ENCODE measurements around the gene SIRPB2. TPM values are rescaled to one million over a fixed set of nuclear protein-coding genes. Genes with fewer than 3 reads are reported as not detected.

The SIRPB2 gene
- polyA plus RNA-seq, 1 experiment: not detected

- peaks cover 23% of the 10 kb centered on the region for H3K27me3 ChIP-seq (ENCODE audit: control insufficient read depth, insufficient read depth, low read length)
- H3K36me3 ChIP-seq (ENCODE audit: control insufficient read depth, insufficient read depth, low read length): no peaks in the 10 kb centered on the region
- no peak overlapping the region for H3K4me3 ChIP-seq (ENCODE audit: low read depth, low read length)
- ChIA-PET POLR2A (no interaction called here), CTCF (no interaction called here)
- DNase-seq (ENCODE audit: low read depth): no peak
- TF ChIP-seq CTCF (IDR thresholded peaks at IDR 0.05; ENCODE audit: insufficient read depth, low read depth, low read length): no peak
These were observed 5.7 kb upstream of the SIRPB2 start for GRCh38 chr20:1496930-1497329.

- TF ChIP-seq CTCF (IDR thresholded peaks at IDR 0.05; ENCODE audit: insufficient read depth, low read depth, low read length): no peak
- Histone ChIP-seq H3K27me3 (ENCODE audit: control insufficient read depth, insufficient read depth, low read length) (peaks cover 12% of the 10 kb centered on the region), H3K36me3 (ENCODE audit: control insufficient read depth, insufficient read depth, low read length) (no peaks in the 10 kb centered on the region), H3K4me3 (ENCODE audit: low read depth, low read length) (no peak overlapping the region)
- POLR2A ChIA-PET: no interaction called here
- no peak for DNase-seq (ENCODE audit: low read depth)
- CTCF ChIA-PET: interaction anchor here (3.6 kb wide), 1 partner anchor 9 kb away, joined by 19 read pairs; no protein-coding TSS in a partner anchor
These were observed 3.2 kb upstream of the SIRPB2 start for GRCh38 chr20:1494436-1494835.

- peaks cover 14% of the 10 kb centered on the region for H3K27me3 ChIP-seq (ENCODE audit: control insufficient read depth, insufficient read depth, low read length)
- CTCF ChIA-PET: interaction anchor here (3.6 kb wide), 1 partner anchor 10 kb away, joined by 19 read pairs; no protein-coding TSS in a partner anchor
- POLR2A ChIA-PET: no interaction called here
These were observed 2.3 kb upstream of the SIRPB2 start for GRCh38 chr20:1493536-1493935.

GRCh38 chr20:1491860-1492642 is 831 bp upstream of the SIRPB2 start:
- ChIA-PET POLR2A (no interaction called here), CTCF (interaction anchor here (3.6 kb wide), 1 partner anchor 12 kb away, joined by 19 read pairs; no protein-coding TSS in a partner anchor)
- Histone ChIP-seq H3K4me3 (ENCODE audit: low read depth, low read length) (no peak overlapping the region), H3K27me3 (ENCODE audit: control insufficient read depth, insufficient read depth, low read length) (peaks cover 14% of the 10 kb centered on the region), H3K36me3 (ENCODE audit: control insufficient read depth, insufficient read depth, low read length) (no peaks in the 10 kb centered on the region)
- DNase-seq (ENCODE audit: low read depth): no peak
- TF ChIP-seq CTCF (IDR thresholded peaks at IDR 0.05; ENCODE audit: insufficient read depth, low read depth, low read length): no peak

More at GRCh38 chr20:1493536-1493935, 2.3 kb upstream of the SIRPB2 start:
- H3K36me3 ChIP-seq (ENCODE audit: control insufficient read depth, insufficient read depth, low read length): no peaks in the 10 kb centered on the region
- no peak overlapping the region for H3K4me3 ChIP-seq (ENCODE audit: low read depth, low read length)
- DNase-seq (ENCODE audit: low read depth): no peak
- no peak for TF ChIP-seq CTCF (IDR thresholded peaks at IDR 0.05; ENCODE audit: insufficient read depth, low read depth, low read length)

- CTCF ChIA-PET: interaction anchor here (2.1 kb wide), 1 partner anchor 13 kb away, joined by 9 read pairs; no protein-coding TSS in a partner anchor
These were observed 501 bp downstream of the SIRPB2 start for GRCh38 chr20:1490643-1491195.

More at GRCh38 chr20:1490643-1491195, 501 bp downstream of the SIRPB2 start:
- POLR2A ChIA-PET: no interaction called here
- H3K27me3 ChIP-seq (ENCODE audit: control insufficient read depth, insufficient read depth, low read length): peaks cover 14% of the 10 kb centered on the region
- DNase-seq (ENCODE audit: low read depth): no peak
- no peak for TF ChIP-seq CTCF (IDR thresholded peaks at IDR 0.05; ENCODE audit: insufficient read depth, low read depth, low read length)
- H3K36me3 ChIP-seq (ENCODE audit: control insufficient read depth, insufficient read depth, low read length): no peaks in the 10 kb centered on the region
- no peak overlapping the region for H3K4me3 ChIP-seq (ENCODE audit: low read depth, low read length)

Measured in BJ (cell line).